Endodermal cell (in vitro differentiated cells): ENCODE results near the gene RSPO3. TPM values are rescaled to one million over a fixed set of nuclear protein-coding genes. Genes with fewer than 3 reads are reported as not detected.

Experiments
- DNase-seq: peaks from one replicate; pipeline ENCODE4 v3.0.0-alpha.2; 2017
- H3K27ac ChIP-seq: 2 replicates; pipeline ENCODE4 v1.5.1; 2013; ENCODE audit warnings: mild to moderate bottlenecking, low read depth, low read length, moderate library complexity
- H3K27me3 ChIP-seq: 2 replicates; pipeline ENCODE4 v1.6.1; 2013; ENCODE audit warnings: mild to moderate bottlenecking, low read length, moderate library complexity; ENCODE audit not compliant: insufficient read depth, control insufficient read depth, poor library complexity, severe bottlenecking
- H3K36me3 ChIP-seq: 2 replicates; pipeline ENCODE4 v1.7.0; 2013; ENCODE audit warnings: mild to moderate bottlenecking, low read length, moderate library complexity; ENCODE audit not compliant: control insufficient read depth, insufficient read depth
- H3K4me1 ChIP-seq: one replicate; pipeline ENCODE4 v1.7.0; 2013; ENCODE audit warnings: low read length; ENCODE audit not compliant: control insufficient read depth, insufficient read depth
- H3K4me3 ChIP-seq: 2 replicates; pipeline ENCODE4 v1.5.1; 2013; ENCODE audit warnings: mild to moderate bottlenecking, low read length, moderate library complexity
- H3K9ac ChIP-seq: 2 replicates; pipeline ENCODE4 v1.6.1; 2013; ENCODE audit warnings: mild to moderate bottlenecking, low read length, moderate library complexity; ENCODE audit not compliant: poor library complexity, severe bottlenecking; ENCODE audit errors: extremely low read depth
- H3K9me3 ChIP-seq: 2 replicates; pipeline ENCODE4 v1.6.1; 2013; ENCODE audit warnings: mild to moderate bottlenecking, low read length, moderate library complexity; ENCODE audit not compliant: control insufficient read depth
- H3K27ac Mint-ChIP-seq: 2 replicates; pipeline ENCODE4 v1.8.0; 2020; ENCODE audit warnings: mixed read lengths
- H3K27me3 Mint-ChIP-seq: 2 replicates; pipeline ENCODE4 v1.8.0; 2021; ENCODE audit warnings: mild to moderate bottlenecking, mixed read lengths; ENCODE audit not compliant: insufficient read depth
- H3K36me3 Mint-ChIP-seq: 2 replicates; pipeline ENCODE4 v1.8.0; 2020; ENCODE audit warnings: low read depth, mixed read lengths
- H3K4me1 Mint-ChIP-seq: 2 replicates; pipeline ENCODE4 v1.8.0; 2020; ENCODE audit warnings: mixed read lengths
- H3K4me3 Mint-ChIP-seq: 2 replicates; pipeline ENCODE4 v1.8.0; 2020; ENCODE audit warnings: mild to moderate bottlenecking, moderate library complexity, mixed read lengths
- H3K9me3 Mint-ChIP-seq: 2 replicates; pipeline ENCODE4 v1.8.0; 2020; ENCODE audit warnings: mild to moderate bottlenecking, mixed read lengths
- WGBS, 2 experiments: methylation state at CpG; one replicate each; pipeline versions ENCODE4 v1.1.5 to v1.1.7; 2013; ENCODE audit warnings: missing lambda C conversion rate in 2 of 2, mixed read lengths in 1 of 2; ENCODE audit not compliant: insufficient coverage in 1 of 2, insufficient read length in 1 of 2; 5-methylcytosine and 5-hydroxymethylcytosine counted together
- total RNA-seq, 2 donors: library from RNA; stranded (reverse); fragmentation: NEBNext Ultra II Directional in 1 of 2; extraction: Animal tissue kit (Norgen Biotek cat#: 25700) in 1 of 2; gene quantifications; 2 replicates in 1 of 2; 3 replicates in 1 of 2; pipeline ENCODE4 v1.2.1, GENCODE V29; 2021
- TF ChIP-seq, protein P1 (sequence below): fragments of 200-600 bp; sonication (generic); conservative IDR thresholded peaks from 2 replicates; pipeline ENCODE4 v1.5.0; 2021; ENCODE audit warnings: antibody characterized with exemption, mild to moderate bottlenecking

The RSPO3 gene
- total RNA-seq, 2 donors from 2014 or later = 0.20 to 0.31 TPM

DNA sequence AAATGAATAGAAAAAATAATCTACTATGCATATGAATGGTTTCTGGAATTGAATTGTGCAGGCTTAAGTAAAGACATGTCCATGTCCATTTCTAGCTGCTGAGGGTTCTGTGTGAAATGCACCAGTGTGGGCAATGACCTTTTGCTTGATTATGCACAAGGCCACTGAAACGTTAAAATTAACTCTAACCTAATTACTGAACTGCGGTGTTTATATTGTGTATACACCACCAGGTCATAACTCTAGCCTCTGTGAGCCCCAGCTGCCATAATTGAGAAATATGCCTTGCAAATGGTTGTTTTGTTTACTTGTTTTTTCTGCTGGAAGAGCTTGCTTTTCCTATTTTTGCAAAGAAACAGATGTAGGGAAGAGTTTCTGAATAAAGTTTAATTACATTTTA is 46.1 kb downstream of the RSPO3 start:
- WGBS, 2 experiments = 90% methylated on average over 2 of the region's 2 CpGs; no CpG with 5 or more reads in 1 of the 2 experiments
- no peaks in the 10 kb centered on the region for H3K27me3 Mint-ChIP-seq
- H3K36me3 Mint-ChIP-seq = no peaks in the 10 kb centered on the region
- Histone ChIP-seq H3K9me3 (no peaks in the 10 kb centered on the region), H3K9ac (no peak overlapping the region), H3K4me1 (no peaks in the 10 kb centered on the region), H3K36me3 (no peaks in the 10 kb centered on the region), H3K4me3 (no peak overlapping the region), H3K27me3 (no peaks in the 10 kb centered on the region), H3K27ac (no peak overlapping the region)
- H3K9me3 Mint-ChIP-seq = peaks cover 8% of the 10 kb centered on the region
- no peak overlapping the region for H3K27ac Mint-ChIP-seq
- TF ChIP-seq, protein P1, sequence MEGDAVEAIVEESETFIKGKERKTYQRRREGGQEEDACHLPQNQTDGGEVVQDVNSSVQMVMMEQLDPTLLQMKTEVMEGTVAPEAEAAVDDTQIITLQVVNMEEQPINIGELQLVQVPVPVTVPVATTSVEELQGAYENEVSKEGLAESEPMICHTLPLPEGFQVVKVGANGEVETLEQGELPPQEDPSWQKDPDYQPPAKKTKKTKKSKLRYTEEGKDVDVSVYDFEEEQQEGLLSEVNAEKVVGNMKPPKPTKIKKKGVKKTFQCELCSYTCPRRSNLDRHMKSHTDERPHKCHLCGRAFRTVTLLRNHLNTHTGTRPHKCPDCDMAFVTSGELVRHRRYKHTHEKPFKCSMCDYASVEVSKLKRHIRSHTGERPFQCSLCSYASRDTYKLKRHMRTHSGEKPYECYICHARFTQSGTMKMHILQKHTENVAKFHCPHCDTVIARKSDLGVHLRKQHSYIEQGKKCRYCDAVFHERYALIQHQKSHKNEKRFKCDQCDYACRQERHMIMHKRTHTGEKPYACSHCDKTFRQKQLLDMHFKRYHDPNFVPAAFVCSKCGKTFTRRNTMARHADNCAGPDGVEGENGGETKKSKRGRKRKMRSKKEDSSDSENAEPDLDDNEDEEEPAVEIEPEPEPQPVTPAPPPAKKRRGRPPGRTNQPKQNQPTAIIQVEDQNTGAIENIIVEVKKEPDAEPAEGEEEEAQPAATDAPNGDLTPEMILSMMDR = no peak
- DNase-seq = no peak
- H3K4me1 Mint-ChIP-seq = peaks cover 4% of the 10 kb centered on the region
- H3K4me3 Mint-ChIP-seq = no peak overlapping the region

DNA sequence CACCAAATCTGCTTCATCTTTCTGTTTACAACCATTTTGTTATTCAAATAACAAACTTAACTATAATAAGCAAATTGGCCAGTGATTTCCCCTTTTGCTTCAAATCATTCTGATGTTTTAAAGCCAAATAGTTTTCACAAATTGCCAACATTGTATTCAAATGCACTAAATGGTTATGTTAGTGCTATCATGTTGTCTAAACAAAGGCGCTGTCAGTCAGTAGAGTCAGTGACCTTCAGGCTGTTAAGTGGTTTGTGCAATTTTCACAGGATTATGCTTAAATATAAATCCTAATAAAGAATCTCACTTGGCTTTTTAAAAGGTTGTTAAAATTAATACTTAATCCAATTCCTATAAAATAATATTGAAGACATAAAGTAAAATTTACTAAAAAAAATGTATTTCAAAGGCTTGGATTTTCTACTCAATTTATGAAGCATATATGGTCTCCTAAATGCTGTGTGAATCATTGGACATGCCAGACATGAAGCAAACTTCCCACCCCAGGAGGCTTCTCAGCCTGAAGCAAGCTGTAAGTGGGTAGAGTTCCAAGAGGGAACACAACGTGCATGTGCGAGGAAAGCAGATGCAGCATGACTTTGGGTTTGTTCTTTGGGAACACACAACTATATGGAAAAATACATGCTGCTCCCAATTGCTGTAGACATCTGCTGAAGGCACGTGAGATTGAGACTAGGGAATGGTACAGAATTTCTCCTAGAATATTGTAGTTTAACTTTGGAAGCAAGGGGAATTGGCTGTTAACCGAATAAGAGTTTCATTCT is 54.9 kb downstream of the RSPO3 start:
- H3K4me1 Mint-ChIP-seq = no peaks in the 10 kb centered on the region
- no peaks in the 10 kb centered on the region for H3K9me3 ChIP-seq
- no peak for DNase-seq
- no peak overlapping the region for H3K27ac Mint-ChIP-seq
- no peaks in the 10 kb centered on the region for H3K36me3 ChIP-seq
- no peak overlapping the region for H3K4me3 Mint-ChIP-seq
- WGBS, 2 experiments = 89 to 95% methylated on average over 4 to 5 of the region's 5 CpGs
- no peak overlapping the region for H3K9ac ChIP-seq
- peaks cover 4% of the 10 kb centered on the region for H3K9me3 Mint-ChIP-seq
- no peaks in the 10 kb centered on the region for H3K36me3 Mint-ChIP-seq
- no peaks in the 10 kb centered on the region for H3K27me3 ChIP-seq
- TF ChIP-seq, protein P1 = no peak
- H3K4me3 ChIP-seq = no peak overlapping the region
- no peaks in the 10 kb centered on the region for H3K4me1 ChIP-seq
- H3K27ac ChIP-seq = no peak overlapping the region
- H3K27me3 Mint-ChIP-seq = no peaks in the 10 kb centered on the region

DNA sequence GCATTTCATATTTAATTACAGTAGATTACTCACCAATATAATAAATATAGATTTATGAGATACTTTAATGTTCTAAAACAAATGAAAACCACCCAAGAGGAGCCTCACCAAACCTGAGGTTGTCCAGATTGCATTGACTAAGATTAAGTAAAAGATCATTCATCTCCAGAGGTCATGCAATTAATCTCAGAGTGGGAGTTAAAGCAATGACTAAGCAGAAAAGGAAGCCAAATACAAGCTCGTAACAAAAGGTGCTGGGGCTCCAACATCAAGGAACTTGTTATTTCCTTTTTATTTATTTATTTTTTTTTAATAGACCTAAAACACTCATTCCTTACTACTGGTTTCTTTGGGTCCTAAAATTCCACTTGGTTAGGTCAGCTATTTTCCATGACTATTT is 57.7 kb downstream of the RSPO3 start:
- TF ChIP-seq, protein P1 = no peak
- Histone ChIP-seq H3K9ac (no peak overlapping the region), H3K9me3 (no peaks in the 10 kb centered on the region), H3K27me3 (no peaks in the 10 kb centered on the region), H3K36me3 (no peaks in the 10 kb centered on the region), H3K4me3 (no peak overlapping the region), H3K27ac (no peak overlapping the region), H3K4me1 (no peaks in the 10 kb centered on the region)
- DNase-seq = no peak
- Mint-ChIP-seq H3K4me3 (no peak overlapping the region), H3K9me3 (no peaks in the 10 kb centered on the region), H3K4me1 (no peaks in the 10 kb centered on the region), H3K27me3 (no peaks in the 10 kb centered on the region), H3K36me3 (no peaks in the 10 kb centered on the region), H3K27ac (no peak overlapping the region)
- WGBS, 2 experiments = 91% methylated on average over 1 of the region's 1 CpG; no CpG with 5 or more reads in 1 of the 2 experiments
